ENCODE data around the gene UCP1.
A peak's percentile ranks its signal among the peaks of the same experiment; 100 is the strongest.
"Not testable (repeated sequence)": the region's sequence is repeated elsewhere in the genome, so short reads cannot be mapped to it uniquely, and the experiment has no call there.

Gene UCP1

DNA sequence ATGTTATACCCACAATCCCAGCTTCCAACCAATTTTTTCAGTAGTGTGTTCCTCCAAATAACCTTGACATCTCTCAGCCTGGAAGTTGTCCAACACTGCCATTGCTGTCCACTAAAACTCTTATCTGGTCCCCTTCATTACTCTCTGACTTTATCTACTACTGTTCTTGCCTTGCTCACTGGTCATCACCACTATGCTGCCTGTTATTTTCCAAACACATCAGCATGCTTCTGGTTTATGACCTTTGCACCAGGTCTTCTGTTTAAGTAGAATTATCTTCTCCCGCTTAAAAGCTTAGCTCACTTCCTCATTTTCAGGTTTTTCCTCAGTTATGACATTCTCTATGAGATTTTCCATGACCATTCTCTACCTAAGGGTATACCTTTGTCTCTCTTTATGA, 39.3 kb downstream of the UCP1 start:
- DNase-seq: no peak

DNA sequence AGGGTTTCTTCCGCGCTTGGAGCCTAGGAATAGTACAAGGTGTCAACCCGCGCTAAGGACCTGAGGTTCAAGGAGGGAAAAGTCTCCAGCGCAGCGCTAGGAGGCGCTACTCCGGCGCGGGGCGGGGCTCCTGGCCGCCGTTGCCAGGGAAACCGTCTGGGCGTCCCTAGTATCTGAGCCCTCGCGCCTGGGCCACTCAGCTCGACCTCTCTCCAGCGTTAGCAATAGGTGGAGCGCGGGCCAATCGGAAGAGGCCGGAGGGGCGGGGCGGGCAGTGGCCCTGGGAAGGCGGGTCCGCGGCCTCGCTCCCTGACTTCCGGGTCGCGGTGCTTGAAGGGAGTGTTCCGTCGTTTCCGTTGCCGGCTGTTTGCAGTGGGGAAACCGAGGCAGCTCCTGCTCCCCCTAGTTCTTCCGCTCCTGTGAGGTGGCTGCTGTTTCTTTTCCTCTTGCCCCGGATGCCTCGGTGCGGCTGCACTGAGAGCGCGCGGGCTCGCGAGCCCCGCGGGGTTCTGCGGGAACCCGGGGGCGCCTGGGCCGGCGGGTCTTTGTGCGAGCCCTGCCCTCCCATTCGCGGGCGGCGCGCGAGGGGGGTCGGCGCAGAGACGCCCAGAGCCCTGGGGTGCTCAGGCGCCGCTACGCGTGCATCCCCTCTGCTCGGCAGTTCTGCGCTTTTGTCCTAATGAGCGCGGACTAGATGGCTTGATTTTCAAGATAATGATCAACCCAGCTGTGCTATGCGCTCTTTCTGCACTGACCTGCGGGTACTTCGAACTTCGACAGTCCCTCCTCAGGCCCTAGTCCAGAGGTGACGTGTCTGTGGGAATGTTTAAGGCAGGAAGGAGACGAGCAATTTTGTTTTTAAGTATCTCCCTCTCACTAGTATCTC, 44.7 kb downstream of the UCP1 start, which contains the start of gene ELMOD2:
Gene ELMOD2 (plus strand): TSS at position 312 of the 886 bp plus-strand sequence. CDS start 1,261 bp downstream, outside the sequence.
- peak; percentile 97 to 100 (median 99) for DNase-seq

GRCh38 chr4:140523370-140523856, 45.3 kb downstream of the UCP1 start:
- no peak for DNase-seq

- no peak for DNase-seq
Observed at GRCh38 chr4:140515423-140515822, 53.3 kb downstream of the UCP1 start.

- DNase-seq: not testable (repeated sequence)
Observed at GRCh38 chr4:140513765-140514164, 55.0 kb downstream of the UCP1 start.
